ENCODE results near the gene SULT1A2. TPM values are rescaled to one million over a fixed set of nuclear protein-coding genes. Genes with fewer than 3 reads are reported as not detected.

The SULT1A2 gene
- total and polyA plus RNA-seq, 2 of the 8 experiments (the other 6 are each of a cell fraction or from before 2014, with no cell fraction given): 0.29 to 0.35 TPM

GRCh38 chr16:28591355-28591754 lies 5.5 kb downstream of the SULT1A2 start (continued):
- TF ChIP-seq NANOG (IDR thresholded peaks at IDR 0.05; ENCODE audit: insufficient read depth, low read depth, low read length, poor library complexity, severe bottlenecking): no peak

Data from H1 (cell line).